Hepatocyte (in vitro differentiated cells): ENCODE results near the gene SLC35E1. TPM values are rescaled to one million over a fixed set of nuclear protein-coding genes. Genes with fewer than 3 reads are reported as not detected.

ENCODE experiments used
- DNase-seq: peaks from one replicate; pipeline ENCODE4 v3.0.0-alpha.2; 2016; ENCODE audit warnings: low spot score
- H2AFZ ChIP-seq: fragments of 200-600 bp; sonication (generic); 2 replicates; pipeline ENCODE4 v1.6.0; 2016; ENCODE audit warnings: antibody characterized with exemption, mild to moderate bottlenecking
- H3K27ac ChIP-seq: fragments of 200-600 bp; sonication (generic); 2 replicates; pipeline ENCODE4 v1.5.1; 2016; ENCODE audit warnings: mild to moderate bottlenecking
- H3K27me3 ChIP-seq: fragments of 200-600 bp; sonication (generic); 2 replicates; pipeline ENCODE4 v1.6.1; 2016
- H3K36me3 ChIP-seq: fragments of 200-600 bp; sonication (generic); replicated peaks from 2 replicates; pipeline ENCODE4 v1.5.1; 2016; ENCODE audit warnings: low read depth; ENCODE audit not compliant: insufficient read depth
- H3K4me1 ChIP-seq: fragments of 200-600 bp; sonication (generic); 2 replicates; pipeline ENCODE4 v1.5.1; 2016; ENCODE audit warnings: mild to moderate bottlenecking, moderate library complexity; ENCODE audit not compliant: insufficient read depth
- H3K4me2 ChIP-seq: fragments of 200-600 bp; sonication (generic); 2 replicates; pipeline ENCODE4 v1.6.0; 2016
- H3K4me3 ChIP-seq: fragments of 200-600 bp; sonication (generic); 2 replicates; pipeline ENCODE4 v1.5.1; 2016; ENCODE audit warnings: mild to moderate bottlenecking
- H3K79me2 ChIP-seq: fragments of 200-600 bp; sonication (generic); 2 replicates; pipeline ENCODE4 v1.6.0; 2017; ENCODE audit warnings: mild to moderate bottlenecking
- H3K9me2 ChIP-seq: fragments of 200-600 bp; sonication (generic); replicated peaks from 2 replicates; pipeline ENCODE4 v1.6.0; 2017; ENCODE audit warnings: mild to moderate bottlenecking; ENCODE audit not compliant: insufficient read depth
- H3K9me3 ChIP-seq: fragments of 200-600 bp; sonication (generic); 2 replicates; pipeline ENCODE4 v1.5.1; 2016; ENCODE audit warnings: low read depth, mild to moderate bottlenecking
- H4K20me1 ChIP-seq: fragments of 200-600 bp; sonication (generic); 2 replicates; pipeline ENCODE4 v1.6.0; 2016; ENCODE audit warnings: mild to moderate bottlenecking; ENCODE audit not compliant: insufficient read depth, poor library complexity, severe bottlenecking
- EZH2 ChIP-seq: fragments of 200-600 bp; sonication (generic); IDR thresholded peaks from 2 replicates; pipeline ENCODE4 v1.6.1; 2016; ENCODE audit warnings: antibody characterized with exemption, mild to moderate bottlenecking, borderline replicate concordance
- EZH2phosphoT487 ChIP-seq: fragments of 200-600 bp; sonication (generic); IDR thresholded peaks from one replicate; pipeline ENCODE4 v1.6.1; 2018; ENCODE audit warnings: antibody characterized with exemption, mild to moderate bottlenecking, low read depth, moderate library complexity; ENCODE audit not compliant: unreplicated experiment, severe bottlenecking
- WGBS: methylation state at CpG from one replicate; pipeline ENCODE4 v1.1.6; 2016; ENCODE audit warnings: low lambda C conversion rate; ENCODE audit errors: missing lambda C conversion rate; 5-methylcytosine and 5-hydroxymethylcytosine counted together
- polyA plus RNA-seq: library from polyadenylated mRNA; unstranded; fragments of >200 nt; fragmentation: Nextera tagmentation; extraction: Ambion mirVana; gene quantifications from 2 replicates; pipeline ENCODE4 v1.2.1, GENCODE V29; 2016
- total RNA-seq: library from RNA; depleted of rRNA; stranded (reverse); fragments of >200 nt; gene quantifications from 2 replicates; pipeline ENCODE4 v1.2.3, GENCODE V29; 2014
- TF ChIP-seq, protein P1 (sequence below): fragments of 200-600 bp; sonication (generic); IDR thresholded peaks from 2 replicates; pipeline ENCODE4 v1.5.1; 2016; ENCODE audit warnings: antibody characterized with exemption, mild to moderate bottlenecking; ENCODE audit not compliant: poor library complexity

SLC35E1 gene
- total and polyA plus RNA-seq, 2 experiments from 2014 or later: 32.0 to 33.3 TPM

DNA sequence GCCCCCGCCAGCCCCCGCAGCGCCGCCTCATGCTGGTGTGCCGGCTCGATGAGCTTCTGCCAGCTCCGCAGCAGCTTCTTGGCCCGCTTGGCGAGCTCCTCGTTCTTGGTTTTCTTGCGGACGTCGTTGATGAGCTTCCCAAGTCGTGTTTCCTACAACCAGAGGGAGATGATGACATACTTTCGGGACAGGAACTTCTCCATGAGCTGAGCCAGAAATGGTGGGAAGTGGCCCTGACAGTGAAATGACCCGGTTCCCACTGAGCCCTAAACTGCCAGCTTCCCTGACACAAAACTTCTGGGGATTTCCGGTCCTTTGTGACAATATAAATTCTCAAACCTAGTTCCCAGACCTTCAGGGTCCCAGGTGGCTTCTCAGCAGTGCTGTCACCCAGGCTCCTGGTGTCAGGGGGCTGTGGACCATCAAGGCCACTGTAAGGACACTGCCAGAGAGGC, 5.3 kb upstream of the SLC35E1 start:
- TF ChIP-seq, protein P1, sequence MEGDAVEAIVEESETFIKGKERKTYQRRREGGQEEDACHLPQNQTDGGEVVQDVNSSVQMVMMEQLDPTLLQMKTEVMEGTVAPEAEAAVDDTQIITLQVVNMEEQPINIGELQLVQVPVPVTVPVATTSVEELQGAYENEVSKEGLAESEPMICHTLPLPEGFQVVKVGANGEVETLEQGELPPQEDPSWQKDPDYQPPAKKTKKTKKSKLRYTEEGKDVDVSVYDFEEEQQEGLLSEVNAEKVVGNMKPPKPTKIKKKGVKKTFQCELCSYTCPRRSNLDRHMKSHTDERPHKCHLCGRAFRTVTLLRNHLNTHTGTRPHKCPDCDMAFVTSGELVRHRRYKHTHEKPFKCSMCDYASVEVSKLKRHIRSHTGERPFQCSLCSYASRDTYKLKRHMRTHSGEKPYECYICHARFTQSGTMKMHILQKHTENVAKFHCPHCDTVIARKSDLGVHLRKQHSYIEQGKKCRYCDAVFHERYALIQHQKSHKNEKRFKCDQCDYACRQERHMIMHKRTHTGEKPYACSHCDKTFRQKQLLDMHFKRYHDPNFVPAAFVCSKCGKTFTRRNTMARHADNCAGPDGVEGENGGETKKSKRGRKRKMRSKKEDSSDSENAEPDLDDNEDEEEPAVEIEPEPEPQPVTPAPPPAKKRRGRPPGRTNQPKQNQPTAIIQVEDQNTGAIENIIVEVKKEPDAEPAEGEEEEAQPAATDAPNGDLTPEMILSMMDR: no peak
- no peak overlapping the region for H3K4me2 ChIP-seq
- H3K27me3 ChIP-seq: no peaks in the 10 kb centered on the region
- no peaks in the 10 kb centered on the region for H3K9me2 ChIP-seq
- H3K9me3 ChIP-seq: no peaks in the 10 kb centered on the region
- WGBS: 99% methylated on average over 17 of the region's 17 CpGs
- no peak overlapping the region for H3K4me3 ChIP-seq
- DNase-seq: no peak
- H3K36me3 ChIP-seq: no peaks in the 10 kb centered on the region
- H3K79me2 ChIP-seq: peaks cover 99% of the 10 kb centered on the region
- H2AFZ ChIP-seq: no peak overlapping the region
- no peak overlapping the region for H3K27ac ChIP-seq
- peaks cover 78% of the 10 kb centered on the region for H4K20me1 ChIP-seq
- H3K4me1 ChIP-seq: peaks cover 12% of the 10 kb centered on the region

DNA sequence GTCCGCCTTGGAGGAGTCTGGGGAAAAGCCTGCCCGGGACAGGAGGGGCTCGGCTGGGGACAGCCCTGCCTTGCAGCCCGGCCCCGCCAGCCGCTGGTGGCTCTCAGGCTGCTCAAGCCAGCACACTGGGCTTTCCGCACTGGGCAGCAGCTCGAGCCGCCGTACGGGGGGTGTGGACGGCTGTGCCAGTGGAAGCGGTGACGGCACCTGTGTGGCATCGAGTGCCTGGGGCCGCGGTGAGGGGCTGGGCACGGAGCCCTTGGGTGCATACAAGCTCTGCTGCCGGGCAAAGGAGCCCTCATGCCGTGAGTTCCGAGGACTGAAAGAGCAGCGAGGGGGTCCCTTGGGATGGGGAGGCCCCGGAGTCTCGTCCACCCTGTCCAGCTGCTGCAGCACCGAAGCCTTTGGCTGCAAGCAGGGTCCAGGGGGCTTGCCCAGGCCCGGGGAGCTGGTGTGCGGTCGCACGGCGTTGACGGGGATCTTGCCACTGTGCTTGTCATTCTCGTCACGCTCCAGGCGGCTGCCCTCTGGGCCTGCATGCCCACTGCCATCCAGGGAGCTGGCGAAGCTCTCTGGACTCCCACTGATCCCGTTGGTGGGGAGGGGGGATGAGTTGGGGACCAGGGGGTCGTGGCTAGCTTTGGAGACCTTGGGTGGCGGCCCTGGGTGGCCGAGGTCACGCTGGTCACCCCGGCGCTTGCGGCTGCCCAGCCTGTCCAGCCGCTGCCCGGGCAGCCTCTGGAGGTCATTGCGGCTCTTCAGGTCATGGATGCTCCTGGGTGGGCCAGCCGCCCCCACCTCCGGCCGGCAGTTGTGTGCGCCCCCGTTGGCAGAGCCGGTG, 4.7 kb upstream of the SLC35E1 start:
- H4K20me1 ChIP-seq: peaks cover 71% of the 10 kb centered on the region

DNA sequence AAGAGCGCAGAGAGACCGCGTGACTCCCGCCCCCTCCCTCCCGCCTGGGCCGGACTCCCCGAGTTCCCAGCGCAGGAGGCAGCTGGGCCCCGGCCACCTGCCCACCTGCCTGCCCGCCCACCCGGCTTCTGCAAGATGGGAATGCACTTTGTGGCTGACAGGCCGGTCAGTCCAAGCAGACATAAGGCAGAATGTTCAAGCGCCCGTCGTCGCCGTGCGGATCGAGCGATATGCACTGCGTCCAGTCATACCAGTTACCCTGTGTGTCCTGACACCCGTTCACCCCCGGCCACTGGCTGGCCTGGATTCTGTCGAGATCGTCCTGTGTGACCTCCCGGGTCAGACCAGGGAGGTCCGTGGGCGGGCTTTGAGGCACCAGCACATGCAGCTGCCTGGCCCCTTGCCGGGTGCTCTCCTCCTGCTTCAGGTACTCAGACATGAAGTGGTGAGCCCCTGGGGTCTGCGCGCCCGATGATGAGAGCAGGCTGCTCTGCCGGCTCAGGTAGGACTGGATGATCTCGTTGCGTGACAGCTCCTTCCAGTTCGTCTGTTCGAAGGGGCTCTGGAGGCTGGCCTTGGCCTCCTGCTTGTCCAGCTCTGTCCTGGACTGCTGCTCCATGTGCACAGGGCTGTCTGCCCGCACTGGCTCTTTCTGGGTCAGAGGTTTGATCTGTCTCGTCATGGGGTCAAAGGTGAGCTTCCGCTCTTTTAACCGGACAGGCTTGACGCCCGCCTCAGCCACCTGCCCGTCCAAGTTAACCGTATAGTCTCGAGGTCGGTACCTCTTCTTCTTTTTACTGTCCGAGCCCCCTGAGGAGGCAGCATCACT, 3.9 kb upstream of the SLC35E1 start:
- H3K79me2 ChIP-seq: peaks cover 93% of the 10 kb centered on the region
- 89% methylated on average over 34 of the region's 48 CpGs for WGBS
- no peaks in the 10 kb centered on the region for H3K36me3 ChIP-seq
- H4K20me1 ChIP-seq: peaks cover 63% of the 10 kb centered on the region
- no peaks in the 10 kb centered on the region for H3K9me3 ChIP-seq
- TF ChIP-seq, protein P1: no peak
- TF ChIP-seq EZH2phosphoT487: no peak
- no peak for TF ChIP-seq EZH2
- no peak overlapping the region for H3K27ac ChIP-seq
- no peak overlapping the region for H2AFZ ChIP-seq
- H3K4me2 ChIP-seq: no peak overlapping the region
- no peak for DNase-seq
- no peaks in the 10 kb centered on the region for H3K9me2 ChIP-seq
- H3K4me3 ChIP-seq: no peak overlapping the region
- H3K27me3 ChIP-seq: no peaks in the 10 kb centered on the region
- H3K4me1 ChIP-seq: peaks cover 16% of the 10 kb centered on the region

More for the DNA sequence above, 4.7 kb upstream of the SLC35E1 start:
- no peaks in the 10 kb centered on the region for H3K9me3 ChIP-seq
- WGBS: 97% methylated on average over 40 of the region's 52 CpGs
- H3K27ac ChIP-seq: no peak overlapping the region
- no peak overlapping the region for H3K4me3 ChIP-seq
- TF ChIP-seq EZH2 (no peak), EZH2phosphoT487 (no peak)
- TF ChIP-seq, protein P1: no peak
- H2AFZ ChIP-seq: no peak overlapping the region
- H3K4me2 ChIP-seq: no peak overlapping the region
- H3K27me3 ChIP-seq: no peaks in the 10 kb centered on the region
- H3K9me2 ChIP-seq: no peaks in the 10 kb centered on the region
- H3K36me3 ChIP-seq: no peaks in the 10 kb centered on the region
- peaks cover 93% of the 10 kb centered on the region for H3K79me2 ChIP-seq
- H3K4me1 ChIP-seq: peaks cover 12% of the 10 kb centered on the region
- DNase-seq: no peak
